Measurements from ENCODE around the gene PIAS4. TPM values are rescaled to one million over a fixed set of nuclear protein-coding genes. Genes with fewer than 3 reads are reported as not detected.
A peak's percentile ranks its signal among the peaks of the same experiment; 100 is the strongest.

PIAS4 gene
- total RNA-seq, 1 donor from 2014 or later: 95.8 TPM

DNA sequence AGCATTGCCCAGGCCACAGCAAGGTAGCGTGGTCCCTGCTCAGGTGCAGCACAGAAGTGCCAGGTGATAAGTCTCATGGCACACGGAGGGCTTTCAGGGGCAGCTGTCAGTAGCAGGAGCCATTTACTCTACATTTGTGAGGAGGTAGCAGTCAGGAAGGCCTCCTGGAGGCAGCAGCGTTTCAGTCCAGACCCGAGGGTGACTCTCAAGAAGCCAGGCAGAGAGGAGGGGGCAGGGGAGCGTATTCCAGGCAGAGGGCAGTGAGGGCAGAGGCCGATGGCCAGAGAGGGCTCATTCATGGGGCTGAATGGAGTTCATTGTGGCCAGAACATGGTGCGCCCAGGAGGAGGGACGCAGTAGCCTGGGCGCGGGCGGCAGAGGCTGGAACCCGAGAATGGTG, 8.9 kb downstream of the PIAS4 start:
- TF ChIP-seq, protein P1, sequence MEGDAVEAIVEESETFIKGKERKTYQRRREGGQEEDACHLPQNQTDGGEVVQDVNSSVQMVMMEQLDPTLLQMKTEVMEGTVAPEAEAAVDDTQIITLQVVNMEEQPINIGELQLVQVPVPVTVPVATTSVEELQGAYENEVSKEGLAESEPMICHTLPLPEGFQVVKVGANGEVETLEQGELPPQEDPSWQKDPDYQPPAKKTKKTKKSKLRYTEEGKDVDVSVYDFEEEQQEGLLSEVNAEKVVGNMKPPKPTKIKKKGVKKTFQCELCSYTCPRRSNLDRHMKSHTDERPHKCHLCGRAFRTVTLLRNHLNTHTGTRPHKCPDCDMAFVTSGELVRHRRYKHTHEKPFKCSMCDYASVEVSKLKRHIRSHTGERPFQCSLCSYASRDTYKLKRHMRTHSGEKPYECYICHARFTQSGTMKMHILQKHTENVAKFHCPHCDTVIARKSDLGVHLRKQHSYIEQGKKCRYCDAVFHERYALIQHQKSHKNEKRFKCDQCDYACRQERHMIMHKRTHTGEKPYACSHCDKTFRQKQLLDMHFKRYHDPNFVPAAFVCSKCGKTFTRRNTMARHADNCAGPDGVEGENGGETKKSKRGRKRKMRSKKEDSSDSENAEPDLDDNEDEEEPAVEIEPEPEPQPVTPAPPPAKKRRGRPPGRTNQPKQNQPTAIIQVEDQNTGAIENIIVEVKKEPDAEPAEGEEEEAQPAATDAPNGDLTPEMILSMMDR (IDR thresholded peaks at IDR 0.05; ENCODE audit: partially characterized antibody, unreplicated experiment): no peak
- no peaks in the 10 kb centered on the region for H3K36me3 Mint-ChIP-seq (ENCODE audit: unreplicated experiment)
- H3K9me3 Mint-ChIP-seq (ENCODE audit: unreplicated experiment): peaks cover 2% of the 10 kb centered on the region
- peaks cover 1% of the 10 kb centered on the region for H3K27me3 Mint-ChIP-seq (ENCODE audit: unreplicated experiment)
- H3K4me3 Mint-ChIP-seq (ENCODE audit: unreplicated experiment): peak overlapping the region; percentile 55
- no peak for DNase-seq
- peak overlapping the region; percentile 64 for H3K27ac Mint-ChIP-seq (ENCODE audit: unreplicated experiment)
- peaks cover 9% of the 10 kb centered on the region for H3K4me1 Mint-ChIP-seq (ENCODE audit: low read depth, unreplicated experiment)

DNA sequence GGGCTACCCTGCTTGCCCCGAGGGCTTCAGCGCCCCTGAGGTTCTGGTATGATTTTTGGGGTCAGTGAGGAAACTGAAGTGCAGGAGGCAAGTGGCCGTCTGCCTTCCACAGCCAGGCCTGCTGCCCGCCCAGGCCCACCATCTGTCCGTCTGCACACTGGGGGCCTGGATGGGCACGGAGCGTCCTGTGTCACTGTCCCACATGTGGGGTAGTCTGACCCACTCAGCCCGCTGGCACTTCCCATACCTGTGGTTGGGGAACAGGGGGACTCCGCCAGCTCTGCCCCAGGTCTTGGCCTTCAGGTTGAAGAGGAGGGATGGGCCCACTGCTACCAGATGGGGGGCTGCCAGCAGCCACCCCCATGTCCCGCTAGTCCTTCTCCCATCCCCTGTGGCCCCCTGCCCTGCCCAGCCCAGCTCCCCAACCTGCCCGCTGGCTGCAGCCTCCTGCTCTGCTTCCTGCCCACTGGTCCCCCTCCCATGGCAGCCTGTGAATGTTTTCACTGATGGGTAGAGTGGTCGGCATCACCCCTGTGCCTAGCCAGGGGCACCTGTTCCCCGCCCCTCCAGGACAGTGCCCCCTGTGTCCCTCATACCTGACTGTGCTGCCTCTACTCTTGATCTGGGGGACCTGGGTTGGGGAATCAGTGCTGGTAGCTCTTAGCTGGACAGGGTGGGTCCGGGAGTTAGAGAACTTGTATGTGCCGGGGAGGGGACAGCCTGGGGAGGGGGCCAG, 9.5 kb downstream of the PIAS4 start:
- peaks cover 1% of the 10 kb centered on the region for H3K27me3 Mint-ChIP-seq (ENCODE audit: unreplicated experiment)
- H3K36me3 Mint-ChIP-seq (ENCODE audit: unreplicated experiment): no peaks in the 10 kb centered on the region
- peaks cover 9% of the 10 kb centered on the region for H3K4me1 Mint-ChIP-seq (ENCODE audit: low read depth, unreplicated experiment)
- H3K4me3 Mint-ChIP-seq (ENCODE audit: unreplicated experiment): no peak overlapping the region
- TF ChIP-seq, protein P1 (IDR thresholded peaks at IDR 0.05; ENCODE audit: partially characterized antibody, unreplicated experiment): no peak
- H3K27ac Mint-ChIP-seq (ENCODE audit: unreplicated experiment): peak overlapping the region; percentile 64
- no peak for DNase-seq
- H3K9me3 Mint-ChIP-seq (ENCODE audit: unreplicated experiment): peaks cover 2% of the 10 kb centered on the region

- no peaks in the 10 kb centered on the region for H3K36me3 Mint-ChIP-seq (ENCODE audit: unreplicated experiment)
These were observed 10.6 kb downstream of the PIAS4 start for GRCh38 chr19:4018140-4018613.

DNA sequence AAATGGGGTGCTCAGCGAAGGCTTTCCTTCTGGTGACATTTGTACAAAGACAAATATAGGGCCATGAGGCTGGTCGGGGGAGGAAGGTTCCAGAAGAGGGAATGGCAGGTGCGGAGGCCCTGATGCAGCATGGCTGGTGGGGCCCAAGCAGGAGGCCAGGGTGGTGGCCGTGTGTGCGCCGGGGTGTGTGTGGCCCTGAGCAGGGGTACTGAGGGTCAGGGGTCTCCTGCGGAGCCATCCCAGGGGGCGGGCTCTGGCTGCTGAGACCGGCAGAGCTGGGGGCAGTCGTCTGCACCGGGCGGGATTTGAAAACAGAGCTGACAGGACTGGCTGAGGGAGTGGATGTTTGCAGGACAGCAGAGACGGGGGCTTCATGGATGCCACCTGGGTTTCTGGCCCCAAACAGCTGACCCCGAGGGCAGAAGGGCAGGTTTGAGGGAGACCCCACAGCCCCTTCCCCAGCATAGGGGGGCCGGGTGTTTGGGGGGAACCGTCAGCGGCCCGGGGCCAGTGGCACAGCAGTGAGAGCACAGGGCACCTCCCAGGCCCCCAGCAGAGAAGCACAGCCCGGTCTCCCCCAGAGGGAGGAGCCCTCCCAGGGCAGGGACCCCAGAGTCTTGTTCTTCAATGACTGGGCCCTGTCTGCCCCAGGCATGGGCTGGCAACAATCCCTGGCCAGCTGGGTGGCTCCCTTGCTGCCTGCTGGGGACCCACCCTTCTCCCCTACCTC, 11.4 kb downstream of the PIAS4 start:
- peaks cover 4% of the 10 kb centered on the region for H3K27me3 Mint-ChIP-seq (ENCODE audit: unreplicated experiment)
- no peak overlapping the region for H3K4me3 Mint-ChIP-seq (ENCODE audit: unreplicated experiment)
- peaks cover 2% of the 10 kb centered on the region for H3K9me3 Mint-ChIP-seq (ENCODE audit: unreplicated experiment)
- DNase-seq: no peak
- peaks cover 9% of the 10 kb centered on the region for H3K4me1 Mint-ChIP-seq (ENCODE audit: low read depth, unreplicated experiment)
- TF ChIP-seq, protein P1 (IDR thresholded peaks at IDR 0.05; ENCODE audit: partially characterized antibody, unreplicated experiment): no peak
- no peaks in the 10 kb centered on the region for H3K36me3 Mint-ChIP-seq (ENCODE audit: unreplicated experiment)
- H3K27ac Mint-ChIP-seq (ENCODE audit: unreplicated experiment): peak overlapping the region; percentile 33

More at GRCh38 chr19:4018140-4018613, 10.6 kb downstream of the PIAS4 start:
- Mint-ChIP-seq H3K4me3 (ENCODE audit: unreplicated experiment) (peak overlapping the region; percentile 20), H3K27me3 (ENCODE audit: unreplicated experiment) (peaks cover 1% of the 10 kb centered on the region), H3K9me3 (ENCODE audit: unreplicated experiment) (peaks cover 2% of the 10 kb centered on the region), H3K4me1 (ENCODE audit: low read depth, unreplicated experiment) (peaks cover 9% of the 10 kb centered on the region), H3K27ac (ENCODE audit: unreplicated experiment) (peak overlapping the region; percentile 55)
- TF ChIP-seq, protein P1 (IDR thresholded peaks at IDR 0.05; ENCODE audit: partially characterized antibody, unreplicated experiment): no peak
- no peak for DNase-seq

DNA sequence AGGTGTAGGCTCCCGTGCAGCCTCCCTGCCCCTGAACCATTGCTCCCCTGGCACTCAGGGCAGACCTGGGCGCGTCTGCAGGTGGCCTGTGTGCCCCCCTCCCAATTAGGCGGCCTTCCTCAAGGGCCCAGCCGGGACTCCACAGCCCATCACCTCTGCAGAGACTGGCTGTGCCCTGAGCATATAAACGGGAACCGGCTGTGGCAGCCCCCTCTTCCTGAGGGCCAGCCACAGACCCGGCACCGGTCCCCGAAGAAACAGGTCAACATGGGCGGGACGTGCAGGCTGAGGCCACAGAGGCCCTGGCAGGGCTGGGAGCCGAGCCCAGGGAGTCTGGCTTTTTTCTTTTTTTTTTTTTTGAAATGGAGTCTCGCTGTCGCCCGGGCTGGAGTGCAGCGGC, 12.0 kb downstream of the PIAS4 start:
- H3K9me3 Mint-ChIP-seq (ENCODE audit: unreplicated experiment): peaks cover 2% of the 10 kb centered on the region
- H3K36me3 Mint-ChIP-seq (ENCODE audit: unreplicated experiment): no peaks in the 10 kb centered on the region
- peaks cover 4% of the 10 kb centered on the region for H3K27me3 Mint-ChIP-seq (ENCODE audit: unreplicated experiment)
- DNase-seq: no peak
- TF ChIP-seq, protein P1 (IDR thresholded peaks at IDR 0.05; ENCODE audit: partially characterized antibody, unreplicated experiment): no peak
- no peak overlapping the region for H3K27ac Mint-ChIP-seq (ENCODE audit: unreplicated experiment)
- H3K4me3 Mint-ChIP-seq (ENCODE audit: unreplicated experiment): no peak overlapping the region
- peaks cover 9% of the 10 kb centered on the region for H3K4me1 Mint-ChIP-seq (ENCODE audit: low read depth, unreplicated experiment)
